ENCODE data around the gene ATP6V0C. TPM values are rescaled to one million over a fixed set of nuclear protein-coding genes. Genes with fewer than 3 reads are reported as not detected.

Gene ATP6V0C
- total RNA-seq, 1 experiment from 2014 or later, result 176 TPM

DNA sequence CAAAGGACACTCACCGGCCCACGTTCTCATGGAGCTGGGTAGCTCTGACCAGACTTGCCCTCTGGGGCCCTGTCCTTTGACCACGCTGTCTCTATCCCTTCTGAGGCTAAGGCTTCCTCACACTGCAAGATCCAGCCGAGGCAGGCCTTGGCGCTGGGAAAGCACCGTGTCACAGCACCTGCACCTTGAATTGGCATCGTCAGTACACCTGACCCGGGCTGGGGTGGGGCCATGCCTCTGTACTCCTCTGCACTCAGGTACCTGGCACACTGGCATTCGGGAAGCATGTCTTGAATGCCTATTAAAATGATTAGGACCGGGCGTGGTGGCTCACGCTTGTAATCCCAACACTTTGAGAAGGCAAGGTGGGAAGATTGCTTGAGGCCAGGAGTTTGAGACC lies 32.8 kb upstream of the ATP6V0C start:
- Histone ChIP-seq H4K91ac (ENCODE audit: insufficient read length, low read depth, low read length) (no peak overlapping the region), H2BK12ac (ENCODE audit: insufficient read length, low read depth, low read length) (no peak overlapping the region), H3K9me3 (ENCODE audit: control insufficient read depth, low read depth, low read length) (no peaks in the 10 kb centered on the region), H3K27ac (ENCODE audit: insufficient read length, low read depth, low read length) (no peak overlapping the region), H3K23me2 (ENCODE audit: insufficient read length, low read depth, low read length, poor library complexity, severe bottlenecking) (no peaks in the 10 kb centered on the region), H3K27me3 (ENCODE audit: insufficient read depth, low read length) (no peaks in the 10 kb centered on the region), H2BK120ac (ENCODE audit: low read depth, low read length, poor library complexity, severe bottlenecking) (no peak overlapping the region), H4K8ac (replicated peaks; ENCODE audit: insufficient read length, low read depth, low read length) (no peak overlapping the region), H3K9ac (ENCODE audit: extremely low read depth, insufficient read length, low read length) (no peak overlapping the region), H3T11ph (ENCODE audit: low read length) (no peak overlapping the region), H3K4ac (ENCODE audit: low read depth, low read length) (no peak overlapping the region), H3K4me1 (ENCODE audit: insufficient read depth, low read length) (no peaks in the 10 kb centered on the region), H2AK5ac (ENCODE audit: insufficient read length, low read length) (no peak overlapping the region), H3K4me2 (ENCODE audit: insufficient read depth, insufficient read length, low read length) (no peak overlapping the region), H3K23ac (ENCODE audit: insufficient read length, low read depth, low read length) (no peak overlapping the region), H3K56ac (ENCODE audit: insufficient read length, low read depth, low read length) (no peak overlapping the region), H2BK20ac (ENCODE audit: low read depth, low read length, poor library complexity, severe bottlenecking) (no peak overlapping the region), H2AFZ (ENCODE audit: low read length) (no peak overlapping the region), H2BK15ac (ENCODE audit: low read depth, low read length) (no peak overlapping the region), H3K18ac (ENCODE audit: insufficient read length, low read depth, low read length) (no peak overlapping the region), H3K79me1 (ENCODE audit: insufficient read depth, low read depth, low read length, poor library complexity, severe bottlenecking) (no peaks in the 10 kb centered on the region), H2BK5ac (ENCODE audit: insufficient read length, low read length) (no peak overlapping the region), H4K5ac (ENCODE audit: insufficient read length, low read depth, low read length) (no peak overlapping the region), H4K20me1 (ENCODE audit: control insufficient read depth, insufficient read depth, insufficient read length) (peaks cover 4% of the 10 kb centered on the region), H3K79me2 (ENCODE audit: insufficient read depth, low read length) (no peaks in the 10 kb centered on the region; the same call in 1 of the 2 replicates), H3K14ac (ENCODE audit: insufficient read depth, low read length) (no peak overlapping the region)
- H3K27me3 Mint-ChIP-seq (ENCODE audit: low read depth), result peaks cover 14% of the 10 kb centered on the region
- WGBS (ENCODE audit: extremely low coverage, insufficient read length, low lambda C conversion rate), result no CpG with 5 or more reads among the region's 12 CpGs
- H3K9me3 Mint-ChIP-seq, result no peaks in the 10 kb centered on the region
- H3K27ac Mint-ChIP-seq, result no peak overlapping the region
- no peaks in the 10 kb centered on the region; a peak in 1 of 7 replicates for H3K36me3 Mint-ChIP-seq (ENCODE audit: insufficient read depth in 1 of 3, low read depth in 3 of 3)
- TF ChIP-seq CTCF (conservative IDR thresholded peaks at IDR 0.05), result no peak
- DNase-seq, result no peak
- H3K4me1 Mint-ChIP-seq, result peaks cover 7 to 9% of the 10 kb centered on the region in 2 experiments; a peak in 3 of 4 replicates
- H3K4me3 Mint-ChIP-seq, result no peak overlapping the region
